MCF 10A (cell line): ENCODE measurements around the gene DEPDC7. TPM values are rescaled to one million over a fixed set of nuclear protein-coding genes. Genes with fewer than 3 reads are reported as not detected.

ENCODE experiments used
- BruUV-seq: library from RNA; stranded (reverse); fragments of 400-500 nt; replicated peaks from 2 replicates; lab custom pipeline; 2021; lab: Mats Ljungman, UMichigan
- CTCF ChIA-PET: fragments of 300-600 bp; sonication (Branson Sonifier 250); formaldehyde crosslinking; extraction: SDS; loops from one replicate; lab custom pipeline; 2021; ENCODE audit warnings: antibody characterized with exemption, inconsistent platforms; lab: Yijun Ruan, JAX
- POLR2A ChIA-PET: fragments of 300-600, 350-650 bp; sonication (Branson Sonifier 250); formaldehyde crosslinking; extraction: SDS; loops from one replicate; lab custom pipeline; 2020; ENCODE audit warnings: antibody characterized with exemption, inconsistent platforms; lab: Yijun Ruan, JAX
- DNase-seq: peaks from one replicate; pipeline ENCODE4 v3.0.0-alpha.2; 2018; ENCODE audit not compliant: unreplicated experiment
- H3K27ac Mint-ChIP-seq: one replicate; pipeline ENCODE4 v1.8.0; 2022; ENCODE audit warnings: mild to moderate bottlenecking, low read depth, mixed read lengths; ENCODE audit not compliant: unreplicated experiment
- H3K27me3 Mint-ChIP-seq: one replicate; pipeline ENCODE4 v1.8.0; 2022; ENCODE audit warnings: mixed read lengths; ENCODE audit not compliant: insufficient read depth, unreplicated experiment
- H3K36me3 Mint-ChIP-seq: one replicate; pipeline ENCODE4 v1.8.0; 2022; ENCODE audit warnings: mild to moderate bottlenecking, moderate library complexity, mixed read lengths; ENCODE audit not compliant: insufficient read depth, unreplicated experiment
- H3K4me1 Mint-ChIP-seq: one replicate; pipeline ENCODE4 v1.8.0; 2022; ENCODE audit warnings: mixed read lengths; ENCODE audit not compliant: insufficient read depth, unreplicated experiment
- H3K4me3 Mint-ChIP-seq: one replicate; pipeline ENCODE4 v1.8.0; 2022; ENCODE audit warnings: mild to moderate bottlenecking, moderate library complexity, mixed read lengths; ENCODE audit not compliant: unreplicated experiment
- H3K9me3 Mint-ChIP-seq: one replicate; pipeline ENCODE4 v1.8.0; 2022; ENCODE audit warnings: mixed read lengths; ENCODE audit not compliant: unreplicated experiment
- CTCF ChIP-seq: fragments of 200-600 bp; IDR thresholded peaks from one replicate; pipeline ENCODE4 v1.8.0; 2022; ENCODE audit warnings: antibody characterized with exemption, mild to moderate bottlenecking; ENCODE audit not compliant: unreplicated experiment
- intact Hi-C: fragments of 100-400 bp; cut with micrococcal nuclease; formaldehyde crosslinking; loops from 2 replicates; pipeline ENCODE4 v1.14.1; 2022
- total RNA-seq: library from RNA; stranded (reverse); gene quantifications from 2 replicates; pipeline ENCODE4 v1.2.3, GENCODE V29; 2022

DEPDC7 gene
- total RNA-seq, 1 experiment from 2014 or later: 3.6 TPM

GRCh38 chr11:33033493-33033892 is 17.8 kb downstream of the DEPDC7 start:
- Mint-ChIP-seq H3K4me3 (no peak overlapping the region), H3K36me3 (peaks cover 8% of the 10 kb centered on the region), H3K27me3 (no peaks in the 10 kb centered on the region), H3K4me1 (no peaks in the 10 kb centered on the region), H3K9me3 (no peaks in the 10 kb centered on the region), H3K27ac (no peak overlapping the region)
- ChIA-PET CTCF (interaction anchor here (1.0 kb wide), 1 partner anchor 29 kb away, joined by 4 read pairs; no protein-coding TSS in a partner anchor), POLR2A (interaction anchor here (0.8 to 2.7 kb wide), 3 partner anchors 13 to 139 kb away, joined by 3 to 15 read pairs (median 6); partner anchors contain the start of gene DEPDC7)
- TF ChIP-seq CTCF: no peak
- no peak for DNase-seq
- no TSS peak for BruUV-seq
- intact Hi-C loops: no loop called here

GRCh38 chr11:33035011-33035410 is 19.3 kb downstream of the DEPDC7 start:
- Mint-ChIP-seq H3K27ac (no peak overlapping the region), H3K9me3 (no peaks in the 10 kb centered on the region), H3K4me1 (no peaks in the 10 kb centered on the region), H3K27me3 (no peaks in the 10 kb centered on the region), H3K4me3 (no peak overlapping the region), H3K36me3 (peaks cover 6% of the 10 kb centered on the region)
- POLR2A ChIA-PET: interaction anchor here (0.6 to 1.1 kb wide), 4 partner anchors 9 to 126 kb away, joined by 3 to 4 read pairs (median 3); partner anchors contain the start of gene CSTF3
- DNase-seq: no peak
- intact Hi-C loops: no loop called here
- no TSS peak for BruUV-seq
- CTCF ChIA-PET: interaction anchor here (0.6 to 1.0 kb wide), 2 partner anchors 30 to 210 kb away, joined by 4 to 5 read pairs; no protein-coding TSS in a partner anchor
- TF ChIP-seq CTCF: no peak

GRCh38 chr11:33039274-33040032 is 23.8 kb downstream of the DEPDC7 start, which contains the start of gene TCP11L1:
TSS of gene TCP11L1 (plus strand) at chr11:33039572. CDS start at chr11:33043774, 4,202 bp downstream.
- Mint-ChIP-seq H3K27ac (peak within 1 kb of the TSS; percentile 97), H3K4me1 (peaks cover 16% of the 10 kb centered on the region), H3K36me3 (no peaks in the 10 kb centered on the region), H3K4me3 (peak within 1 kb of the TSS; percentile 85), H3K27me3 (no peaks in the 10 kb centered on the region), H3K9me3 (no peaks in the 10 kb centered on the region)
- intact Hi-C loops: no loop called here
- ChIA-PET POLR2A (interaction anchor here (0.6 to 2.9 kb wide), 32 partner anchors 8 to 697 kb away, joined by 3 to 44 read pairs (median 4); partner anchors contain the start of genes CD59, CSTF3, DEPDC7 and EIF3M), CTCF (interaction anchor here (0.6 to 11.7 kb wide), 7 partner anchors 10 to 656 kb away, joined by 3 to 103 read pairs (median 3); no protein-coding TSS in a partner anchor)
- no TSS peak for BruUV-seq
- peak; percentile 68 for DNase-seq
- TF ChIP-seq CTCF: no peak
